IPS-15b (cell line): Measurements from ENCODE around the gene KLK1.
"Not testable (repeated sequence)": the region's sequence is repeated elsewhere in the genome, so short reads cannot be mapped to it uniquely, and the experiment has no call there.

ENCODE experiments used
- H3K27me3 ChIP-seq: one replicate; pipeline ENCODE4 v1.6.1; 2013; ENCODE audit warnings: low read length; ENCODE audit not compliant: control insufficient read depth, insufficient read depth
- H3K36me3 ChIP-seq: one replicate; pipeline ENCODE4 v1.6.1; 2013; ENCODE audit warnings: low read length; ENCODE audit not compliant: control insufficient read depth, insufficient read depth
- H3K4me1 ChIP-seq: one replicate; pipeline ENCODE4 v1.6.1; 2013; ENCODE audit warnings: mild to moderate bottlenecking, low read length; ENCODE audit not compliant: control insufficient read depth, insufficient read depth
- H3K4me3 ChIP-seq: one replicate; pipeline ENCODE4 v1.5.1; 2013; ENCODE audit warnings: low read depth, low read length
- H3K9ac ChIP-seq: one replicate; pipeline ENCODE4 v1.6.1; 2013; ENCODE audit warnings: low read depth, mild to moderate bottlenecking, low read length
- H3K9me3 ChIP-seq: one replicate; pipeline ENCODE4 v1.6.1; 2013; ENCODE audit warnings: mild to moderate bottlenecking, low read length; ENCODE audit not compliant: control insufficient read depth, insufficient read depth

KLK1 gene

DNA sequence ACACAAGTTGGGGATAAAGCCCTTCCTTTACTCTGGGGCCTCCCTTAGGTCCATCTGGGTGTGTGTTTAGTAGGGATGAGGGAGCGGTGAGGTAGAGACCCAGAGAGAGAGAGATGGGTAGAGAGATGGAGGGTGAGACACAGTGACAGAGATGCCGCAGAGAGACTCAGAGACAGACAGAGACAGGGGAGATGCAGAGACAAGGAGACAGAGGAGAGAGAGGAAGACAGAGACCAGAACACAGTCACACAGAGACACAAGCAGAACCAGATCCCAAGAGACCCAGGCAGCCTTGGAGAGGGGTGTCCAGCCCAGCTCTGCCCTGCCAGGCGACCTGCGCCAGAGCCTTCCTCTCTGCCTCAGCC lies 2.4 kb downstream of the KLK1 start:
- Histone ChIP-seq H3K9ac (no peak overlapping the region), H3K4me1 (peaks cover 18% of the 10 kb centered on the region), H3K36me3 (no peaks in the 10 kb centered on the region), H3K9me3 (no peaks in the 10 kb centered on the region), H3K27me3 (peaks cover 48% of the 10 kb centered on the region), H3K4me3 (peak overlapping the region; percentile 28)

DNA sequence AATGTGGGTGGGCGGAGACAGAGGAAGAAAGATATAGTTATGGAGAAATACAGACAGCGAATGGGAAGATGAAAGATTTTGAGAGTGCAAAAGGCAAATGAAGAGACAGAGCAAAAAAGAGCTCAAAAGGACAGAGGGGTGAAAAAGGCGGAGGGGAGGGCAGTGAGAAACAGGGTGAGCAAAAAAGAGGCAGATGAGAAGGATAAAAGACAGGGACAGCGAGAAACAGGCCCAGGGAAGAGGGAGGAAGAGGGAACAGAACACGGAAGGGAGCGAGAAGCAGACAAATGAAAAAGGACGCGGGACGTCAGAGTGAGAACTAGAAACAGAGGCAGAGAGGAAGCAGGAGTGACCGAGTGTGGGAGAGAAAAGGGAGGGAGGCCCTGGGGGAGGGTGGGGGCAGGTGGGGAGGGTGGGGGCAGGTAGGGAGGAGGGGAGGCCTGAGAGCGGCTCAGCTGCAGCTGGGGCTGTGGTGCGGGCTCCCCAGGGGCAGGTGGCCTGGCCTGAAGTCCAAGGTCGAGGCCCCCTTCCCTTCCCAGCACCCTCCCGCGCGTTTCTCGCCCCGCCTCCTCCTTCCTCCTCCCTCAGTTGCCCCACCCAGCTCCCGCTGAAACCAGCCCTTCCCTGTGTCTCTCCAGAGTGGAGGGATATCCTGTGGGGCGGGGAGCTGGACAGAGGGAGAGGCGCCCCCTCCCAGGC lies 2.9 kb downstream of the KLK1 start:
- Histone ChIP-seq H3K9me3 (no peaks in the 10 kb centered on the region), H3K4me1 (peaks cover 18% of the 10 kb centered on the region), H3K36me3 (no peaks in the 10 kb centered on the region), H3K4me3 (peak overlapping the region; percentile 28), H3K9ac (no peak overlapping the region), H3K27me3 (peaks cover 53% of the 10 kb centered on the region)

DNA sequence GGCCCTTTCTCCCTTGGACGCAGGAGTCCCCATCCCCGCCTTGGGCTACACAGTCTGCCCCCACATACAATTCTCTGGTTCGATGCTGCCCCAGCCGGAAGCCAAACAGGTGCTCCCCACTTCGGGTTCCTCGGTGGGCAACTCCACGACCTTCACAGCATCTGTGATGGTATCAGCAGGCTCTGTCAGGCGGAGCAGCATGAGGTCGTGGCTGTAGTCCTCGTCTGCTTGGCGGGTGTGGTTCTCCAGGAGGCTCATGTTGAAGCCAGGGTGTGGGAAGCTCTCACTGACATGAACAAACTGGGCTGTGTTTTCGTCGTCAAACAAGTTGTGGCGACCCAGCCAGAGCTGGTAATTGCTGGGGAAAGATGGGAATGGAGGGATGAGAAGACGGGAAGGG lies 3.5 kb downstream of the KLK1 start:
- H3K9me3 ChIP-seq: no peaks in the 10 kb centered on the region
- peaks cover 18% of the 10 kb centered on the region for H3K4me1 ChIP-seq
- H3K4me3 ChIP-seq: peak overlapping the region; percentile 6
- peaks cover 58% of the 10 kb centered on the region for H3K27me3 ChIP-seq
- no peak overlapping the region for H3K9ac ChIP-seq
- no peaks in the 10 kb centered on the region for H3K36me3 ChIP-seq

DNA sequence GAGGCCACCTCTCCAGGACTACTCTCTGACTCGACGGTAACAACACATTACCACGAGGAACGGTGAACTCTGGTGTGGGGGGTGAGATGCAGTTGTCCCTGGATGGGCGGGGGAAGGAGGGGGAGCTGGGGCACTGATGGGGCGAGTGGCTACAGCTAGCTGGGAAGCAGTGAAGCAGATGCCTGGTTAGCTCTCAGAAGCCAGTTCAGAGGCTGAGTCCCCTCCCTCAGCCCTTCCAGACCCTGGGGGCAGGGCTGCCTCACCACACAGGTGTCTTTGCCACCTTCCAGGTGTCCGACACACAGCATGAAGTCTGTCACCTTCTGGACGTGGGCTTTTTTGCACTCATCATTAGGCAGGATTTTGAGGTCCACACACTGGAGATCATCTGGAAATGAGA lies 4.0 kb downstream of the KLK1 start:
- no peaks in the 10 kb centered on the region for H3K36me3 ChIP-seq
- no peak overlapping the region for H3K9ac ChIP-seq
- peak overlapping the region; percentile 6 for H3K4me3 ChIP-seq
- H3K4me1 ChIP-seq: peaks cover 18% of the 10 kb centered on the region
- H3K27me3 ChIP-seq: peaks cover 63% of the 10 kb centered on the region
- no peaks in the 10 kb centered on the region for H3K9me3 ChIP-seq

DNA sequence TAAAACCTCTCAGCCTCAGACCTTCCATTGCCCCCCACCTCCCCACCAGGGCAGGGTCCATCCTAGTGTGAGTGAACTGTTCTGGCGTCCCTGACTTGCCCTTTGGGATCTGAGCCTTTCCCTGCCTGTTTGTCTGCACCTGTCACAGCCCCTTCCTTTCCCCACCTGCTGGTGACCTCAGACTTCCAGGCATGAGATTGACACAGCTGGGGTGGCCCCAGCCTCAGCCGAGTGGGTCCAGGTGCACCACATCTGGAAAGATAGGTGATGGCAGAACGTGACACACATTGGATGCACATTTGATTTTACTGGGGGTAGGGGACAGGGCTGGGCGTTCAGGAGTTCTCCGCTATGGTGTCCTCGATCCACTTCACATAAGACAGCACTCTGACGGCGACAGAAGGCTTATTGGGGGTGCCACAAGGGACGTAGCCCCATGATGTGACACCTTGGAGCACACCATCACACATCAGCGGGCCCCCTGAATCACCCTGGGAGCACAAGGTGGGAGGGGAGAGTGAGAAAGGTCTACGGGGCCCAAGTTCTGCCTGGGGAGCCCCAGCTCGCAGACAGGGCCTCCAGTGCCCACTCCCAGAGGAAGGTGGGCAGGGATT lies 4.6 kb downstream of the KLK1 start:
- H3K9me3 ChIP-seq: no peaks in the 10 kb centered on the region
- H3K36me3 ChIP-seq: no peaks in the 10 kb centered on the region
- peaks cover 18% of the 10 kb centered on the region for H3K4me1 ChIP-seq
- H3K4me3 ChIP-seq: peak overlapping the region; percentile 85
- no peak overlapping the region for H3K9ac ChIP-seq
- H3K27me3 ChIP-seq: peaks cover 66% of the 10 kb centered on the region

DNA sequence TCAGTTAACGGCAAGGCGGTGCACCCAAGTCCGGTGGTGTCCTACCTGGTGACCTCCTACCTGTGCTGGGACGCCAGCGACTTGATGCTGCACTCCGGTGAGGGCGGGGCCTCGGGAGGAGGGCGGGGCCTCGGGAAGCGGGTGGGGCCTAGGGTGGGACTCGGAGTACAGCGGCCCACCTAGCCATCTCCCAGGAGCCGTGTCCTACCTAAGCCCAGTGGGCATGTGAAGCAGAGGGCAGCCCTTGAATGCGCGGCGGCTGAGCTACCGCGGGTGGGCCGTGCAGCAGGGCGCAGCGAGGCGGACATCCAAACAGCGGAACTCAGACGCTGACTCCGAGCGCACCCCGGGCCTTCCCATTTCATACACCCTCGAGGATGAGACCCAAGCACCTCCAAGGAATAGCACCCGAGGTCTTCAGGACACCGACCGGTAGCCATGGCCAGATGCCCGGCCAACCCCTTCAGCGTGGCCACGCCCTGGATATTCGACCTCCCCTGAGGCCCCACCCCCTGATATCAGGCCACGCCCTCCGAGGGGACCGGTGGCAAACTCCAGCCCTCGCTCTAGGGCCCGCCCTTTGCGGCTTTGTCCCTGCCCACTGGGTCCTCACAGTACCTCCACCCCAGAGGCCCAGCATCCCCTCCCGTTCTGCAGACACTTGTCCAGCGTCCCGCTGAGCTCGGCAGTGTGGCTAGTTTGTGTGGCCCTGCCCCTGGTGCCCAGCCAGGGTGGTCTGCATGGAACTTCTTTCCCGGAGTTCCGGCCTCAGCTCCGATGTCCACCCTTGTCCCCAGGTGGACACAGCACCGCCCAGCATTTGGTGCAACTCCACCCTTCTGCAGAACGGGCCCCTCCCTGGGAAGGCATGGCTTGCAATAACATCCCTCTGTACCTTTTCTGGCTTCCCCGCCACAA lies 5.4 kb downstream of the KLK1 start:
- Histone ChIP-seq H3K27me3 (peaks cover 66% of the 10 kb centered on the region), H3K4me1 (peaks cover 18% of the 10 kb centered on the region), H3K4me3 (peak overlapping the region; percentile 85), H3K36me3 (no peaks in the 10 kb centered on the region), H3K9me3 (no peaks in the 10 kb centered on the region), H3K9ac (no peak overlapping the region)

DNA sequence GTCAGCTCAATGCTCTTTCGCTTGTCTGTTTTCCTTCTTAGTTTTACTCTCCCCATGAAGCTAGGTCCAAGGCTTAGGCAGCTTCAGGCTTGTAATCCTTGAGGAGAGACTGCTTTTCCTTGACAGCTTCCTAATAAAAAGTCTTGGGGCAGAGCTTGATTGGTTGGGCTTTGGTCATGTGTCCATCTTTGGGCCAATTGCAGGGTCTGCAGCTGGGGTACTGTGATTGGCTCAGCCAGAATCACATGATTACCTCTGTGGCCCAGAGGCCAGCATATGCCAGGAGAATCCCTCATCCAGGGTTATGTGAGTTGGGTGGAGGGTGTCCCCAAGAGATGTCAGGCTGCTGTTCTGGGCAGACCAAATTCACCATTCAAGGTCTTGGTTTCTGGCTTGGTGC lies 8.1 kb downstream of the KLK1 start:
- no peaks in the 10 kb centered on the region for H3K9me3 ChIP-seq
- no peak overlapping the region for H3K4me3 ChIP-seq
- H3K36me3 ChIP-seq: no peaks in the 10 kb centered on the region
- no peak overlapping the region for H3K9ac ChIP-seq
- H3K4me1 ChIP-seq: peaks cover 11% of the 10 kb centered on the region
- peaks cover 54% of the 10 kb centered on the region for H3K27me3 ChIP-seq

DNA sequence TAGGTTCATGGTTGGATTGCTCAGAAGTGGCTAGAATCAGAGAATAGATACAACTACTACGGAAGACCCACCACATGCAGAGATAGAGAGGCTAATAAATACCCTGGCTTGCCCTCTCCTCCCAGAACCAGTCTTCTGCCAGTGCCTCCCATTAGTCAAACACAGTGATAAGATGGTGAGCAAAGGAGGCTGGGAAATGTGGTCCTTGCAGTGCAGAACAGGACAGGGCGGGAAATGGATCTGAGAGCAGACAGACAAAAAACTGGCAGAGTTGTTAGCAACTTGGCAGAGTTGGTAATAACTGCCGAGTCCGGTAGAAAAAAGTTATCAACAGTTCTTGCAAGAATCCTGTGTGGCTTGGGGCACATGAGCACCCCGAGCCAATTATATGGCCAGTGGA lies 8.7 kb downstream of the KLK1 start:
- Histone ChIP-seq H3K9me3 (no peaks in the 10 kb centered on the region), H3K27me3 (peaks cover 51% of the 10 kb centered on the region), H3K4me3 (no peak overlapping the region)

DNA sequence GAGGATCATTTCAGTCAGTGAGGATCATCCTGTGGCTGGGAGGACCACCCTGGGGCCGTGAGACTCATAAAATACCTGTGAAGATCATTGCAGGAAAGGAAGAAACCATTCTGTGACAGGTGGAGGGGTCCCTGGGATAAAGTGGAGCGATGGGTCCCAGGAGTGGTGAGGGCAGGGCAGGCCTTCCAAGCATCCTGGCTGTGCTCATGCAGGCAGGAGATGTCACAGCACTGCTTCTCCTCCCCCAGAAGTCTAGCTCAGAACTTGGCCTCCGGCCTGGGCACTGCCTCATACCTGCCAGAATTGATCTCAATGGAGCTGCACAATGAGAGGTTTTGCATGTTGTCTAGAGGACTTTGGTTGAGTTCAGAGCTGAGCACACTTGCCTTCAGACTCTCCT lies 11.1 kb downstream of the KLK1 start:
- H3K4me1 ChIP-seq: peaks cover 3% of the 10 kb centered on the region
- H3K9me3 ChIP-seq: no peaks in the 10 kb centered on the region
- H3K9ac ChIP-seq: no peak overlapping the region
- peaks cover 40% of the 10 kb centered on the region for H3K27me3 ChIP-seq
- no peaks in the 10 kb centered on the region for H3K36me3 ChIP-seq
- no peak overlapping the region for H3K4me3 ChIP-seq

More for the DNA sequence above, 8.7 kb downstream of the KLK1 start:
- Histone ChIP-seq H3K9ac (no peak overlapping the region), H3K36me3 (no peaks in the 10 kb centered on the region), H3K4me1 (peaks cover 9% of the 10 kb centered on the region)

DNA sequence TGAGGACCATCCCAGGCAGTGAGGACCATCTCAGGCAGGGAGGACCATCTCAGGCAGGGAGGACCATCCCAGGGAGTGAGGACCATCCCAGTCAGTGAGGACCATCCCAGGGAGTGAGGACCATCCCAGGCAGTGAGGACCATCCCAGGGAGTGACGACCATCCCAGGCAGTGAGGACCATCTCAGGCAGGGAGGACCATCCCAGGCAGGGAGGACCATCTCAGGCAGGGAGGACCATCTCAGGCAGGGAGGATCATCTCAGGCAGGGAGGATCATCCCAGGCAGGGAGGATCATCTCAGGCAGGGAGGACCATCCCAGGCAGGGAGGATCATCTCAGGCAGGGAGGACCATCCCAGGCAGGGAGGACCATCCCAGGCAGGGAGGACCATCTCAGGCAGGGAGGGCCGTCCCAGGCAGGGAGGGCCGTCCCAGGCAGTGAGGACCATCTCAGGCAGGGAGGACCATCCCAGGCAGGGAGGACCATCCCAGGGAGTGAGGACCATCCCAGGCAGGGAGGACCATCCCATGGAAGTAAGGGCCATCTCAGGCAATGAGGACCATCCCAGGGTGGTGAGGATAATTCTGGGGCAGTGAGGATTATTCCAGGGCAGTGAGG lies 11.9 kb downstream of the KLK1 start:
- not testable (repeated sequence) for H3K4me1 ChIP-seq, H3K4me3 ChIP-seq, H3K36me3 ChIP-seq, H3K9me3 ChIP-seq, H3K9ac ChIP-seq
- H3K27me3 ChIP-seq: peaks cover 39% of the 10 kb centered on the region

DNA sequence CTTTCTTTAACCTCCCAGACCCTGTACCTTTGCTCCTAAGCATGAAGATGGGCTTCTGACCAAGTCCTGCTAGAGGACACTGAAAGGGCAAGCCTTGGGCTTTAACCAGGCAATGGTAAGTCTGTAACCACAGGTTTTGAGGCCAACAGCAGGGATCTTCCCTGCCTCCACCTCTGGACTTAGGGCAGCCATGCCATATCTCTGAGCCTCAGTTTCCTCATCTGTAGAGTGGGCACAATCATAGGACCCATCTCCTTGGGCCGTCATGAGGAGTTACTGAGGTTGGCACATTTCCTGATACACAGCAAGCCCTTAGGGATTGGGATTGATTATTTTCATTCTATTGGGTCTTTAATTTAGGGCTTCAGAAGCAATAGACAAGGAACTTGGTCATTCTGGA lies 14.7 kb downstream of the KLK1 start:
- H3K9me3 ChIP-seq: no peaks in the 10 kb centered on the region
- H3K4me3 ChIP-seq: no peak overlapping the region
- H3K27me3 ChIP-seq: peaks cover 20% of the 10 kb centered on the region
- peaks cover 1% of the 10 kb centered on the region for H3K36me3 ChIP-seq
- H3K9ac ChIP-seq: no peak overlapping the region
- no peaks in the 10 kb centered on the region for H3K4me1 ChIP-seq
